Activated T-helper 1 cell treated with anti-CD3 and anti-CD28 coated beads, Interleukin-2, amount 50 U/mL, for 16 hours (primary cell): ENCODE results near the gene SPIB.
"Not testable (repeated sequence)": the region's sequence is repeated elsewhere in the genome, so short reads cannot be mapped to it uniquely, and the experiment has no call there.

Experiments
- DNase-seq, 2 donors: peaks; one replicate each; pipeline ENCODE4 v3.0.0-alpha.2; 2020; ENCODE audit warnings: low read depth in 1 of 2, low spot score in 1 of 2

SPIB gene

DNA sequence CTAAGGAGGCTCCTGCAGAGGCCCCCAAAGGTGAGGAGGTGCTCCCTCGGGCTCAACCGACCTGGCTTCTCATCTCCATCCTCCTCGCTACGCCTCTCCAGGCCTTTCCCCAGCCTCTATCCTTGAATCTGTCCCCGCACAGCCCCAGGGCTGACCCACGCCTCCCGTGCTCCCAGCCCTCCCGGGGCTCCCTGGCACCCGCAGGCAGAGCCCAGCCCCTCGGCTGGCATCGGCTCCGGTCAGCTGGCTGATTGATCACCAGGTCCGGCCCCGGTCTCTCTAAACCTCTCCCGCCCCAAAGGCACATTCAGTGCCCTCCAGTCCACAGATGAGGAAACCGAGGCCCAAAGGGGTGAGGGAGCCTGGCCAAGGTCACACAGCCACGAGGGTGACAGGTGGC, 16.5 kb downstream of the SPIB start:
- DNase-seq = no peak

DNA sequence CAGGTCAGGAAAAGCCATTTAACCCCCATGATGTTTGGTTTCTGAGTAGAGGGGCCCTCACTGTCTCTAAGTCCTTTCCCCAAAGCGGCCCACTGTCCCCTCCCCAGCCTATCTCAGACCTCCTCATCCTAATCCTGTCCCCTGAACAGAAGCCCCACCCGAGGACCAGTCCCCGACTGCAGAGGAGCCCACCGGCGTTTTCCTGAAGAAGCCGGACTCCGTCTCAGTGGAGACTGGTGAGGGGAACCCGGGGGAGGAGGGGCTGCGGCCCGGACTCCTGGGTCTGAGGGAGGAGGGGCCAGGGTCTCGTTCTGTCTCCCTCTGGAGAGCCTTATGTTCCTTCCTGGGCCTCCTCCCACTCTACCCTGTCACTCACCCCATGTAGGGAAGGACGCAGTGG, 16.9 kb downstream of the SPIB start:
- DNase-seq = no peak

DNA sequence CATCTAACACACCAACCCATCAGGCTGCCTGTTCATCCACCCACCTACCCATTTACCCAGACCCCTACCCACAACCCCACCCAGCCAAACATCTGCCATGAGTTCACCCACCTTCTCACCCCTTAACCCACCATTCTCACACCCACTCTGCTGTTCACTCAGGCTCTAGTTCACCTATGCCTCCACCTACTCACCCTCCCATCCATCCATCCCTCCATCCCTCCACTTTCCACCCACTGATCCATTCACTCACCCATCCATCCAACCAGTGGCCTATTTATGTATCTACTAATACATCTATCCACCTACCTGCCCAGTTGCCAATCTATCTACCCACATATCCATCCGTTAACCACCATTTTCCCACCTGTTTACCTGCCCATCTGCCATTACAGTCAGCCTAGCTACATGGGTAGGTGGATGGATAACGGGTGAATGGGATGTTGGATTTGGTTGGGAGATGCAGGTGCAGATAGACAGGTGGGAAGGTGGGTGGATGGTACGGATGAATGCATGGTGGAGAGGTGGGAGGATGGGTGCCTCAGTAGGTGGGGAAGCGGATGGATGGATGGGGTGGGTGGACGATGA, 19.2 kb downstream of the SPIB start:
- DNase-seq = no peak

DNA sequence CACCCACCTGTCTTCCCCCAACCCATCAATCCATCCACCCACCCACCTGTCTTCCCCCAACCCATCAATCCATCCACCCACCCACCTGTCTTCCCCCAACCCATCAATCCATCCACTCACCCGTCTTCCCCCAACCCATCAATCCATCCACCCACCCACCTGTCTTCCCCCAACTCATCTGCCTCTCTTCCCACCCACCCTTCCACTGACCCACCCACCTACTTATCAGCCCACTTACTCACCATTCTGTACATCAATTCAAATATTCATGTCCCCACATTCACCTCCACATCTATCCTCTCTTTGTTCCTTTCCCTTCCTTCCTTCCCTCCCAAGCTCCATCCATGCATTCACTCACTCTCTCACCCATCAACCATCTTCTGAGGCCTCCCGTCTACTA, 20.4 kb downstream of the SPIB start:
- DNase-seq = not testable (repeated sequence)

GRCh38 chr19:50444059-50444458, 25.3 kb downstream of the SPIB start:
- no peak for DNase-seq

DNA sequence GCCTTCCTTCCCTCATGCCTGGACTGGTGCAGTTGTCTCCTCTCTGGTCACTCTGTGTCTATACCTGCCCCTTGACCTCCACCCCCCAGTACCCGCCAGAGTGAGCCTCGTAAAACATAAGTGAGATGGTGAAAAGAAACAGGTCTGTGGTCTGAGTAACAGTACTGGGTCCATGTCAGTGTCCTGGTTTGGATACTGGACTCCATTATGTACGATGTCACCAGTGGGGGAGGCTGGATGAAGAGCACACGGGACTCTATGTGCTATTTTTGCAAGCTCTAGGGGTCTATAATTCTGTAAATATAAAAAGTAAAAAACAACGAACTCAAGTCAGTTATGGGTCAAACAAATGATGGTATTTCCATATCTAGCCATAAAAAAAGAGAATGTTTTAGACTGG, 28.3 kb downstream of the SPIB start:
- DNase-seq = no peak

DNA sequence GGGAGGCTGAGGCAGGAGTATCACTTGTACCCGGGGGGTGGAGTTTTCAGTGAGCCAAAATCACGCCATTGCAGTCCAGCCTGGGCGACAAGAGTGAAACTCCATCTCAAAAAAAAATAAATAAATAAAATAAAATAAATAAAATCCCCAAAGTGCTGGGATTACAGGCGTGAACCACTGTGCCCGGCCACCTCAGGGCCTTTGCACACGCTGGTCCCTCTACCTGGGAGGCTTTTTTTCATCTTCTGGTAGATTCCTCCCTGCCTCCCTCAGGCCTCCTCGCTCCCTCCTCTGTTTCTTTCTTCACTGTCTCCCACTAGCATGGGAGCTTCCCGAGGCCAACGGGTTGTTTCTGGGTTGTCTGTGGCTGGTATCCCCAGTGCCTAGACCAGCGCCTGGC, 29.0 kb downstream of the SPIB start:
- DNase-seq = no peak

DNA sequence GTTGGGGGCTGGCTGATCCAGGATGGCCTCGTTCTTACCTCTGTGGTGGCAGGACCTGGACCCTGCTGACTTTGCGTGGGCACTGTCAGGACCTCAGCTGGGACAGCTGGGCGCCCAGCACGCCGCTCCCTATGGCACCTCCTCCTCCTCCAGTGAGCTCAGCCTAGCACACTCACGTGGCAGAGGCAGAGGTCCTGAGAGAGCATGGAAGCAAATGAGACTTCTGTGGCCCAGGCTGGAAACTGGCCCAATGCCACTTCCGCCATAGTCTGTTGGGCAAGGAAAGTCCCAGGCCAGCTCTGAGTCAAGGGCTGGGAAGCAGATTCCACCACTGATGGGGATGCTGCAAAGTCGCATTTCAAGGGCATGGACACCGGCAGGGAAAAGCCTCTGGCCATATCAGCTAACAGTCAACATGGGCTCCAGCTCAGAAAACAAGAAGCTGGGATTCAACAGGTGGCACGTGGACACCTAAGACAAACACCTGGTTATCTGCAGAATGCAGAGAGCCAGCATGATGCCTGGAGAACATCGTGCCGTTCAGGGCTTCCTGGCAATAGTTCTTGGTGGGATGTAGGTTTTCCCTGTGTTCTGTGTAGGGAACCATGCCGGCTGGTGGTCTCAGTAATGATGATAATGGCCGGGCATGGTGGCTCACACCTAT, 30.6 kb downstream of the SPIB start:
- no peak for DNase-seq

GRCh38 chr19:50450369-50451222, 31.9 kb downstream of the SPIB start:
- no peak for DNase-seq

DNA sequence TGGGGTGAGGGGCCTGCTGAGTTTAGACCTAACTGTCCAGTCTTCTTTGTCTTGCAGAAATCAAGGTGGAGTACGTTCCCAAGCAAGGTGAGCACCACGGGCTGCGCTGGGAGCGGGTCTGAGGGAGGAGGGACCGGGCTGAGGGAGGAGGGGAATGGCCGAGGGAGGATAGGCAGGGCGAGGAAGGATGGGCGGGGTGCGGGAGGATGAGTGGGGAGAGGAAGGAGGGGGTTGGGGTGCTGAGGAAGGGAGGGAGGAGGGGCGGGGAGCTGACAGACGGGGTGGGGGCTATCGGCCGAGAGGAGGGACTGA, 32.4 kb downstream of the SPIB start:
- DNase-seq = no peak

- DNase-seq = no peak
Observed at GRCh38 chr19:50453243-50453642, 34.5 kb downstream of the SPIB start.

- DNase-seq = no peak
Observed at GRCh38 chr19:50455992-50456391, 37.3 kb downstream of the SPIB start.

GRCh38 chr19:50457300-50457699, 38.6 kb downstream of the SPIB start:
- DNase-seq = no peak

DNA sequence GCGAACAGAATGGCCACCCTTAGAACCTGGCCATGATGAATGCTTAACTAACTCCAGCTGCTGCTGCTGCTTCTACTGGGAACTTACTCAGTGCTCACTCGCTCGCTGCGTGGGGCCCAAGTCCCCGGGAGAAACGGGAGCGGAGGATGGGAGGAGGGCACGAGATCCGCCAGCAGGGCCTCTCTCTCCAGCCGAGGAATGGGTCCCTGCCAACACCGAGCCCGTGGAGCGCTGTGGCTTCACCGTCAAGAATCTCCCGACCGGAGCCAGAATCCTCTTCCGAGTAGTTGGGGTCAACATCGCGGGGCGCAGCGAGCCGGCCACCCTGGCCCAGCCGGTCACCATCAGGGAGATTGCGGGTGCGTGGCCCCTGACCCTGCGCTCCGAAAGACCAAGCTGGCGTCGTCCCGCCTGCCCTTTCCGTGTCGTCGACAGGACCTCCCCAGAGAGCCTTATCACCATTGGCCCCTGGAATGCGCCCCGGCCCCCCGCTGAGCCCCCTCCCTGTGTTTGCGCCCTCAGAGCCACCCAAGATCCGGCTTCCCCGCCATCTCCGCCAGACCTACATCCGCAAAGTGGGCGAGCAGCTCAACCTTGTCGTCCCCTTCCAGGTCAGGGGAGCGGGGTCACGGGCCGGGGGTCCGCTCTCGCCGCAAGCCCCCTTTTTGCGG, 39.8 kb downstream of the SPIB start:
- no peak for DNase-seq

DNA sequence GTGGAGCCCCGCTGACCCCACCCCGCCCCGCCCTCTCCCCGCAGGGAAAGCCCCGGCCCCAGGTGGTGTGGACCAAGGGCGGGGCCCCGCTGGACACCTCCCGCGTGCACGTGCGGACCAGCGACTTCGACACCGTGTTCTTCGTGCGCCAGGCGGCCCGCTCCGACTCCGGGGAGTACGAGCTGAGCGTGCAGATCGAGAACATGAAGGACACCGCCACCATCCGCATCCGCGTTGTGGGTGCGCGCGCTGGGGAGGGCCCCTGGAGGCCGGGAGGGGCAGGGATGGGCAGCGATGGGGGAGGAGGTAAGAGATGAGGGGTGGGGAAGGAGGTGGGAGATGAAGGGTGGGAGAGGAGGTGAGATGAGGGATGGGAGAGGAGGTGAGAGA, 40.3 kb downstream of the SPIB start:
- no peak for DNase-seq

DNA sequence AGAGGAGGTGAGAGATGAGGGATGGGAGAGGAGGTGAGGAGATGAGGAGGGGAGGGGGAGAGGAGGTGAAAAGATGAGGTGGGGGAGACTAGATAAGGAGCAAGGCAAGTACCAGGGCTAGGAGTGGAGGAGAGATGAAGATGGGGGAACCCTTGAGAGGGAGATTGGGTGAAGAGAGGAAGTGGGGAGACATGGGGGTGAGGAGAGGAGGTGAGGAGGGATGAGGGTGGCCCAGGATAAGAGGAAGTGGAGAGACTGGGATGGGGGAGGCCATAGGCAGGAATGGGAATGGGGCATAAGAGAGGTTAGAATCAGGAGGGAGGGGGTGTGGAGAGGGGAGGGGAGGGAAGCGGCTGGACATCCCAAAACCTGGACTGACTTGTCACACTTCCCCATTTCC, 40.9 kb downstream of the SPIB start:
- DNase-seq = no peak

DNA sequence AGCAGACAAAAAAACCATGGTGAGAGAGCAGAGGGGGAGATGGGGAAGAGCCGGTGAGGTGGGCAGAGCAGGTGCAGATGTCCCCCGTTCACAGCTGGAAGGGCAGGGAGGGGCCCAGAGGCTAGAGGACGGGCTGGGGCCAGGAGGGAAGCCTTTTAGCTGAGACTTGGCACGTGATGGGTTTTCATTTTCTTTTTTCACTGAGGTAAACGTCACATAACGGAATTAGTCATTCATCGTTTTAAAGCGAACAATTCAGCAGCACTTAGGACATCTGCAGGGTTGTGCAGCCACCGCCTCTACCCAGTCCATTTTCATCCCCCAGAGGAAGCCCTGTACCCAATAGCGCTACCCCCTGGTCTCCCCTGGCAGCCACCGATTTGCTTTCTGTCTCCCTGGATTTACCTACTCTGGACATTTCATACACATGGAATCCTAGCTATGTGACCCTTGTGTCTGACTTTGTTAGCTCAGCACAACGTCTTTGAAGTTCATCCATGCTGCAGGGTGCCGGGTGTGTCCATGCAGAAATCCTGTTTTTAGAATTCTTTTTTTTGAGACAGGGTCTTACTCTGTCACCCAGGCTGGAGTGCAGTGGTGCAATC, 41.5 kb downstream of the SPIB start:
- no peak for DNase-seq

GRCh38 chr19:50461066-50461875, 42.5 kb downstream of the SPIB start:
- DNase-seq = peak in 1 of 2 donors; percentile 29

DNA sequence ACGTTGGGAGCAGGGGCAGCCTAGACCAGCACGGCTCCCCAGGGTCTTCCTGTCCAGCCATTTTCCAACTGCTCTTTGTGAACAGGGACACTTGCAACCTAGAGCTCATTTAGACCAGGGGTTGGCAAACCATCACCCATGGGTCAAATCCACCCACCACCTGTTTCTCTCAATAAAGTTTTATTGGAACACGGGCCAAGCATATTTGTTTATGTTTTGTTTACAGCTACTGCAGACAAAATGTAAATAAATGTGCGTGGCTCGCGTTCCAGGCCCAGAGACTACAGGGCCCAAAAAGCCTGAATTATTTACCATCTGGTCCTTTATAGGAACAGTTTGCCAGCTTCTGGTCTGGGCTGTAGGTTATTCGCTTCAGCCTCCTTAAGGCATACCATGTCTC, 44.2 kb downstream of the SPIB start:
- DNase-seq = no peak

- no peak for DNase-seq
Observed at GRCh38 chr19:50464348-50464747, 45.6 kb downstream of the SPIB start.

- DNase-seq = no peak
Observed at GRCh38 chr19:50465000-50465399, 46.3 kb downstream of the SPIB start.
